GM11168 (cell line): ENCODE data around the gene SGPP2.

Experiments used
- in situ Hi-C: fragments of 300-500 bp; cut with MboI; formaldehyde crosslinking; loops from one replicate; pipeline ENCODE4 v1.12.0; 2022; ENCODE audit warnings: low sequenced_read_pairs; ENCODE audit not compliant: unreplicated experiment

Gene SGPP2

DNA sequence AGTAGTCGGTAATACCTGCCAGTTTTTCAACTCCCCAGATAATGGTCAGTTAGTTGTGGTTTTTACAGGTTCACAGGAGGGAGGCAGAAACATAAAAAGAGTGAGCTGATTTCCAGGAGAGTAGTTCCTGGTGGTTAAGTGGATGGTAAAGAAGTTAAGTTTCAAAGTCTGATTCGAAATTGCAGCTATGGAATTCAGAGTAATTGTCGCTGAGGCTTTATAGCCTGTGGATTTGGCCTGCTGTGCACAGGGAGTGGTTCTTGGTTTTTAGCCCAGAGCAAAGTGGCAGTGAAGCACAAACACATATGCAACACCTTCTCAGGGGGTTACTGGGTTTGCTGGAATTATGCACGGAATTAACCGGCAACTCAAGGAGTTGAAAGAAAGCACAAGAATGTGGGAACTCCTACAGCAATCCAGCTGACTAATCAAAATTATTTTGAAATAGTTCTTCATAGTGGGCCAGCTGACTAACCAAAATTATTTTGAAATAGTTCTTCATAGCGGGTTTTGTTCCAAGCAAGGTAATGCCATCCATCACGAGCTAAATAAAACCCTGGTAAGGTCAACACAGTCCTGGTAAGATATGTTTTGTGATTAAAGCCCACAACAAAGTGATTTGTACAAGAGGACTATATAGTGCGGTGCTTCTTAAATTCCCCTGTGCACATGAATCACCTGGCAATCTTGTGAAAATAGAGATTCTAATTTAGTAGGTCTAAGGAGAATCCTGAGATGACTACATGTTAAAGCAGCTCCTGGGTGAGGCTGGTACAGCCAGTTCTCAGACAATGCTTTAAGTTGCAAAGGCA is 94.4 kb downstream of the SGPP2 start:
- in situ Hi-C loops: no loop called here

DNA sequence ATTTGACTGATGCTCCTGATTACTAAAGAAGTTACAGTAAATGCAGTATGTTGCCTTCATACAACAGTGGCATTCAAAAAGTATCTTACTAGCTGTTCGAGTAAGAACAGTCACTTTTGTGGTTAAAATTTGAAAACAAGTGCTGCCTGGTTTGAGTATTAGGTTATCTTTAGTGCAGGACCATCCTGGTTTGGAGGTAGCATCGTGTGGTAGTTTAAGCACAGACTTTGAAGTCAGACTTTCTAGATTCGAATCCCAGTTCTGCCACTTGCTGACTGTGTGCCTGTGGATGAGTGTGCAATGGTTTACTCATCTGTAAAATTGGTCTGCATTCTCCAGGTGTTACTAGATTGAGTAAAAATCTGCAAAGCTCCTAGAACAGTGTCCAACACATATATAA is 96.8 kb downstream of the SGPP2 start:
- in situ Hi-C loops: no loop called here

DNA sequence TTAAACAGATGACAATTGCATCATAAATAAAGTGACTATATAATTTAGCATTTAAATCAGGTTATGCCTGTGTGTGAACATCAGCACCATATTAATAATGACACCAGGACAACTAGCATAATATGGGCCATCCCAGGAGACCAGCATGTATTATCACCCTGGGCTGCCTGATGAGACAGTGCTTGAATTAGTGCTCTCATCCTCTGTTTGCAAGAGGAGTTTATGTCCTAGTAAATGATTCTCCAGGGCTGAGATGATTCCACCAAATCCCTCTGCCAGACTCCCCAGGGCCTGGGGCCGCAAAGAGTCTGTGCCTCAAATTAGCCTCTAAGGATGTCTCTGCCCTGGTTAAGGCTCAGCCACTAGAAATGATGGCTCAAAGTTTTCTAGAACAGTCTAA is 97.7 kb downstream of the SGPP2 start:
- in situ Hi-C loops: no loop called here

DNA sequence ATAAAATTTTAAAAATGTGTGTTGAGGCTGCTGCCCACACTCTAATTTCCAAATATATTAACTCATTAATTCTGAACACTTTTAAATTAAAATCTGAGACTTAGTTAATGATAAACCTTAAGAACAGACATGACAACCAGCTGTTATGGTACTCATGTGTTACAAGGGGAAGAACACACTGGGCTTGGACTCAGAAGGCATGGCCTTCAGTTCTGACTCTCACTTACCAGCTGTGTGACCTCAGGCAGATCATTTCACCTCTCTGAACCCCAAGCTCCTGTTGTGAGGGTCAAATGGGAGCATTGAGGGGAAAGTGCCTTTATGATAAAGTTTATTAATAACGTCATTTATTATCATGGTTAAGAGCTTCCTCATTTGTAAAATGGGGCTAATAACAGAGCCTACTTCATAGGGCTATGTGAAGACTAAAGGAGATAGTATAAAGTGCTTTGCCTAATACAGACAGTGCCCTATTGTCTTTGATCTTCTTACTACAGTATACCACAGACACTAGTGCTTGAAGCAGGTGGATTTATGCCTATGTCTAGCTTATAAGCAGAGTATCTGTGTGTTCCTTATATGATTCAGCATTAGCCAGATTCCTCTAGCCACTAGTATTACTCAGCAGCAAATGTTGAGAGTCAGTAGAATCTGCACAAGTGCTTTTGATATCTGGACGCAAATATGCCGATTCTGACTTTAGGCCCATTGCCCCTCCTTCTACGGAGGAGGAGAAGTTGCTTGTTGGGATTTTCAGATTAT is 99.6 kb downstream of the SGPP2 start:
- in situ Hi-C loops: no loop called here

DNA sequence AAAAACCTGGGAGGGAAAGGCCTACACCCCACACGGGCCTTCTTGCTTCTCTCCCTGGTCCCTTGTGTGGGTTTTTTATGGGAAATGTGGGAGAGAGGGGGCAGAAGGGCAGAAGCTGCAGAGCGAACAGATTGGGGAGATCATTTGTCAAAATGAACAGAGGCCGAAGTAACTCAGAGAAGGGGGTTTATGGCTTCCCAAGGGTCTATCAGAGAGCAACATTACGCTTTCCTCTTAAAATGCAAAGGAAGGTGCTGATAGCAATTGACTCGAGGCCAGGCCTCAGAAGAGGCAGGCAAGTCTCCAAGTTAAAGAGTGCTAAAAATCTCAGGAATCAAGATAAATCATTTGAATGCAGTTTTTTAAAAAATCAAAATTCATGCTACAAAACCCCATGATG is 101.5 kb downstream of the SGPP2 start:
- in situ Hi-C loops: no loop called here

DNA sequence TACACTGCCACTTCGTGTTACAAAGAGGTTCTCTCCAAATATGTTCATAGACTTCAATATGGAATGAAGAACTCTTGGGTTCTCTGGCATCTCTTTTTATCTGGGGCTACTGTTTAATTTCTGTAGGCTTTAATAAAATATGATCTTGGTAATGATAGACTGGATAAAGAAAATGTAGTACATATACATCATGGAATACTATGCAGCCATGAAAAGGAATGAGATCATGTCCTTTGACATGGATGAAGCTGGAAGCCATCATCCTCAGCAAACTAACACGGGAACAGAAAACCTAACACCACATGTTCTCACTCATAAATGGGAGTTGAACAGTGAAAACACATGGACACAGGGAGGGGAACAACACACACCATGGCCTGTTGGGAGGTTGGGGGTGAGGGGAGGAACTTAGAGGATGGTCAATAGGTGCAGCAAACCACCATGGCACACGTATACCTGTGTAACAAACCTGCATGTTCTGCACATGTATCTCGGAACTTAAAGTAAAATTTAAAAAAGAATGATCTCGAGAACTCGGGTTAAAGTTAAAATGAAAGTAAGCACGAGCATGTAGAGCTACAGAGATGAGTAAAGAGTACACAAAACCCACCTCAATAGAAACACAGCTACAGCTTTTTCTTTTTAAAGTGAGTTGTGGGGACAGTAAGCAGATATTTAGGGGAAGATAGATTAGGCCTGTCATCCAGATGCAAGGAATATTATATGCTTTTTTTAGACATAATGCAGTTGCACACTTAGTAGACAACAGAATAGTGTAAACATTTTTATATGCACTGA is 102.3 kb downstream of the SGPP2 start:
- in situ Hi-C loops: no loop called here

DNA sequence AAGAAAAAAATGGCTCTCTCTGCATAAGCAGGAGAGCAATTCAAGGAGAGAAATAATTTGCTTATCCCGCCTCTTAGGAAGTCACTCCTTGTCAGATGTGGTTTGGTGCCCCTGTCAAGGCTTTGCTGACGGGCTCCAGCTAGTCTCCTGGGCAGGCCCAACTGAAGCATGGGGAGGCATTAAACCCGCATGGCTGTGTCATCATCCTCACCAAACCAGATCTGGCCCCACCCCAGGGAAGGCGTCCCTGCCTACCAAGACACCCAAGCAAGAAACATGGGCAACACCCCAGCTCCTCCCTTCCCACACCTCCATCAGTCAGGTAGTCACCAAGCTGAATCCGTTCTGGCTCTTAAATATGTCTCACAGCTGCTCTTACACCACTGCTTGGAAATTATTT is 108.0 kb downstream of the SGPP2 start:
- in situ Hi-C loops: no loop called here

DNA sequence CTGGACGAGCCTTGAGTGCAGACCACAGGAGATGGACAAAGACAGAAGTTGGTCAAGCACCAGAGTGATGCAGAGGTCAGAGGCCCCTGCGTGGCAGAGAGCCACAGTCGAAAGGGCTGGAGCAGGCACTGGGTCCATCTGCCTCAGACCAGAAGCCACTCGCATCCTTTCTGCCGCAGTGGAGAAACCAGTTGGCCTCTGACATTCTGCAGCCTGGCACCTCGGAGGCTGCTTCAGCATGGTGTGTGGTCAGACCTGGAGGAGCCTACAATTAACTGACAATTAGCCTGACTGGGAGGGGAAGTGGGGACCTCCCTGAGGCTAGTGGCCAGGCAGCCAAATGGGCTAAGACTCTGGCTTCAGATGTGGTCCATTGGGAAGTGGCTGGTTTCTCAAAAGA is 111.1 kb downstream of the SGPP2 start:
- in situ Hi-C loops: no loop called here

DNA sequence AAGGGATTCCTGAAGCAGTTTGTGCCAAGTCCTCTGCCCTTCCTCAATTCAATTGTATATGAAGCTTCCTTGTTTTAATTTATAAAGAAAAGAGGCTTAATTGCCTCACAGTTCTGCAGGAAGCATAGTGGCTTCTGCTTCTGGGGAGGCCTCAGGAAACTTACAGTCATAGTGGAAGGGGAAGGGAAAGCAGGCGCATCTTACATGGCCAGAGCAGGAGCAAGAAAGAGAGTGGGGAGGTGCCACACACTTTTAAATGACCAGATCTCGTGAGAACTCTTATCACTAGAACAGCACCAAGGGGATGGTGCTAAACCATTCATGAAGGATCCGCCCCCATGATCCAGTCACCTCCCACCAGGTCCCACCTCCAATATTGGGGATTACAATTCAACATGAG is 114.2 kb downstream of the SGPP2 start:
- in situ Hi-C loops: no loop called here

DNA sequence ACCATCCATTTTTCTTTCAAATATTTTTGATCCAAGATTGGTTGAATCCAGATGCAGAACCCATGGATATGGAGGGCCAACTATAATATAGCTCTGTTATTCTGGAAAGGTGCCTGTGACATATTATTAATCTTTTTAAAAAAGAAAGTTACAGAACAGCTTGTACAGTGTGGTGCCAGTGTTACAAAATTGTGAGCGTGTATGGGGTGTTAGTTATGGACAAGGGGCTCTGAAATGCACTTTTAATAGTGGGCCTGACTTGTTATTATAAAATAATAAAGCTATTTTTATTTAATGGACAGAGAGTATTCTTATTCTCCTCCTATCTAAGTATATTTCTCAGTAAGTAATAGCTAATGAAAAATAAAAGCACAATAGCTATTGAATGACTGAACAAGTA is 120.3 kb downstream of the SGPP2 start:
- in situ Hi-C loops: no loop called here

DNA sequence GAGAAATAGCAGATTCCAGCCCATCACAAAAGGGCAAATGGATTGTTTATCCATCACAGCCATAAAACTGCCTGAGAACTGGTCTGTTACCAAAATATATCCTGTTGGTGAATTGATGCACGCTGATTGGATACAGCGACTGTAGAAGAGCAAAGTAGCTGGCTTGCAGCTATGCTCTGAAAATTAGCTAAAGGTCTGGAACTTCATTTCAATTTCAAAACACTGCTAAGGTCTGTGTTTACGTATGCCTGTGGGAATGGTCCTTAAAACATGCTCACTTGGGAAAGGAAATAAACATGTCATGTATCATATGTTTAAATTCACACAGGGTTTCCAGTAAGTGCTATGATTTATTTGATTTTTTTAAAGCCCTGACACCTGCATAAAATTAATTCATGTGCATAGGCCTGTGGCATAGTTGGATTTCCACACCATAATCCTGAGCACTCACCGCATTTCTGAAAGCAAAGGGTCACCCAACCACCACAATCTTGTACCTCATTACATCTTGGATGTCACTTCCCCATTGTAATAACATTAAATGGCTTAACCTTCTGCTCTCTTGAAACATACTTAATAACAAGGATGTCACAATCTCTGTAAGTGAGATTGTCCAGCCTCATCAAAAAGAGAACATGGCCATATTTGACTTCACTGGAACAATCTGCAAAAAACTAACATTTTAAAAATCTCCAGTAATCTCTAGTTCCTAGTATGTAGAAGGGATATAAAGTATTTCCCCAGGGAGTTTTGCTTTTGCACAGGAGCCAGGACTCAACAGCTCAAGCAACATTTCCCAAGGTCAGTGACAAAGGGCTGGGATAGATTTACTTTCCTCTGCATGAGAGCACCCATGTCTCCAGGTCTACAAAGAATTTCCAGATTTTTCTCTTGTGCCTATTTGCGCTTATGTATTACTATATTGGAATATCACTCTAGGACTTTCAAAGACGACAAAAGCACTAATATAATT is 121.8 kb downstream of the SGPP2 start:
- in situ Hi-C loops: no loop called here

DNA sequence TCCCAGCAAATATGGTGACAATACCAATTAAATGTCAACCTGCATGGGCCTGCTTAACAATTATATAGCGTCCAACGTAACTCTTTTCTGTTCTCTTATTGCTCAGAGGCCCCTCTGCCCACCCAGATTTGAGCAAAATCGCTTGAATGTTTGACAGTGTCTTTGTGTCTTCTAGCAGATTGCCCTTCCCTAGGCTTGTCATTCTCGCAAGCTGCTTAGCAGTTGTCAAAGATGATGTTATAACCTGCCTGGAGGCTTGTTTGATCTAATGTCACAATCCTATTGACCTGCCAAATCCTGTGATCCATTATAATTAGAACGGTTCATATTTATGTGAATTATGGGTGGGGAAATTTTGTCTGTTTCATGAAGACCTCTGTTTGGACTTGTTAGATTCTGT is 122.7 kb downstream of the SGPP2 start:
- in situ Hi-C loops: no loop called here

DNA sequence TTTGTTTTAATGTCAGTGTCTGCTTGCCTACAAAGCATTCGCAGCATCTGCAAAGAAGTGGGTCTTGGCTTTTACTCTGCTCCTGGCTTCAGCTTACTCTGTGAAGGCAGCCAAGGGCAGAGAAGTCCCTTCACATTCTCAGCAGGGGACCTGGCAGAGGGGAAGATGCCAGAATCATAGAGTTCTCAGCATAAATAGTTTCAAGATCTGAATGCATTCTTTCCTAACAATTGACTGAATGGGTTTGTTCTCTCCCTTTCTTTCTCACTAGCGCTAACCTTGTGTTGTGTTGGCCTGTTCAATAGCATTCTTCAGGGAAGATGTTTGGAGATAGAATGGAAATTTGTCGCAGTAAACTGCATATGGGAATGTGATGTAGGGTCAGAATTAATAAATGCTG is 124.6 kb downstream of the SGPP2 start:
- in situ Hi-C loops: no loop called here

DNA sequence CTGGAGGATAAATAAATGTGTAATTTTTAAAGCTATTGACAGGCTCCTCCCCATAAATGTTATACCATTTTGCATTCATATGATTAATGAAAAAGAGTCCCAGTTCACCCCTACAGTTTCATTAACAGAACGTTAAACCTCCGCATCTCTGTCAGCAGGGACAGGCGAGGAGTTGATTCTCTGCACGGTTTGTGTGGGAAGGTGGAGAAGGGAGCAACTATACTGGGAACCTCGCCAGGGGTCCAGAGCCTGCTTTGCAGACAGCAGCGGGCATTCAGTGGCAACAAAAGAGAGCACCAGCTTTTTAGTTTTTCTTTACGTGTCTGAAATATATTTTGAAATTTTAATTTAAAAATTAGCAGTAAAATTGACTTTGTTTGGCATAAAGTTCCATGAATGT is 130.2 kb downstream of the SGPP2 start:
- in situ Hi-C loops: loop anchor here (25.0 kb wide), 1 partner anchor 492 kb away; no protein-coding TSS in a partner anchor

DNA sequence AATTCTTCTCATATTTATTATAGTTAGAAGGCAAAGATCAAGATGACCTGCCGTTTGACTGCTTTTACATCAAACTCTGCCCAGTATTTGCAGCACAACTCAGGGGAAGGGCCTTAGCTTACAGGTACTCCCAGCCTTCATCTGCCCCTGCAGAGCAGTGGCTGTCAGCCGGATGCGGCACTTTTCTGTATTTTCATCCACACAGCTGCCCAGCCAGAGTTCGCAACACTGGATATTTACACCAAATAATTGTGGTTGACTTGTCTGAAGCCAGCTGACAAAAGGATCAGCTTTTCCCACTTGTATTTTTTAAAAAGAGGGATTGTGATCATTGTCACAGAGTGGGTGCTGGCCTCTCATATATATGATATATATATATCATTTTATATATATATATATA is 136.8 kb downstream of the SGPP2 start:
- in situ Hi-C loops: loop anchor here (25.0 kb wide), 1 partner anchor 499 kb away; no protein-coding TSS in a partner anchor

DNA sequence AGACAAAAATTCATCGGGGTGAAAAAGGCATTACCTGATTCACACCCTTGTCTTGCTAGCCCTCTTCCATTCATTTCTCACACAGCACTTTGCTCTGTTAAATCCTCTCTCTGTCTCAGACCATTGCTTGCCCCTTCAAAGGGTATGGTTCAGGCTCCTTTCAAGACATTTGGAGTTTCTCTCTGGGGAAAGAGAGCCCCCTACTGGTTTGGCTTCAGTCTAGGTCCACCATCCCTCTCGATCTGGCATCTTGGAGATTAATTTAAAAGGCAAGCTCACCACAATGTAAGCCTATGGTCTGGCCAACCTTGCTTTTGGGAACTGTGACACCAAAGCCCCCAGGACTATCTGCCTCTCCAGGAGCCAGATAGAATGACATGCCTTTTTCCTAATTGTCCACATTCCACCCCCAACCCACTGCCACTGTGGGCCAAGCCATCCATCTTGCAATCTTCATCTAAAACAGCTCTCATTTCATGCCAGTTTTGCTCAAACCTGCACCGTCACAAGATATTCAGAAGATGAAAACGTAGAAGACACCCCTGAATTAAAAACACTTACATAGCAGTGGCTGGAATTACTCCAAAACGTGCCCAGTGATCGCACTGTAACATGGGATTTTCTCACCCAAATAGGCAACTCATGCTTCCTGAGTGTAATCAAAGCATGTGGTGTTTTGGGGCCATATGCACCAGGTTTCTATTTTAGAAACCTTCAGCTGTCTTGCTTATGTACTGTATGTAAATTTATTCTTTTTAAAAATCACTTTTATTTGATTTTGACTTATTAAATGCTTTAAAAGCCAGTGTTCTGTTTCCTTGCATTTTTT is 137.7 kb downstream of the SGPP2 start:
- in situ Hi-C loops: loop anchor here (25.0 kb wide), 1 partner anchor 500 kb away; no protein-coding TSS in a partner anchor

DNA sequence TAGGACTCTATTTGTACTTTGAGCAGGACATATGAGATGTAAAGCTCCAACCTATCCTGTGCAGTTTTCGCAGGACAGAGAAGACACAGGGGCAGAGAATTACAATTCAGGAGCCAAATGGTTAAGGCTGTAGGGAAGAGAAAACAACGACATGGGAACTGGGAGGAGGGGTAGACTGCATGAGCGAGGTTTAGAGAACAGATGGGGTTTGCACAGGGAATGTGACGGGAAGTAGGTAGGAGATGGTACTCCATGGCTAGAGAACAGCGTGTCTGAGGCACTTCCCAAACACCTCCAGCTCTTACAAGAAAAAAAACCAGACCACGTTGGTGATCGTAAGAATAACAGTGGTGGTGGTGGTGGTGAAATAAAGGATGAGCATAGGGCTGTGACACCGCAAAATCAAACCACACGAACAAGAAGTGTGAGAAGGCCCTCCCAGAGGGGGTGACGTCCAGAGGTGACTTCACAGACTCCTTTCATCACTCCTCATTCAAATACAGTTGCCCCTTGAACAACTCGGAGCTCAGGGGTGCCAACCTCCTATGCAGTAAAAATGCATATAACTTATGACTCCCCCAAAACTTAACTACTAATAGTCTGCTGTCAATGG is 138.9 kb downstream of the SGPP2 start:
- in situ Hi-C loops: loop anchor here (25.0 kb wide), 1 partner anchor 501 kb away; no protein-coding TSS in a partner anchor

DNA sequence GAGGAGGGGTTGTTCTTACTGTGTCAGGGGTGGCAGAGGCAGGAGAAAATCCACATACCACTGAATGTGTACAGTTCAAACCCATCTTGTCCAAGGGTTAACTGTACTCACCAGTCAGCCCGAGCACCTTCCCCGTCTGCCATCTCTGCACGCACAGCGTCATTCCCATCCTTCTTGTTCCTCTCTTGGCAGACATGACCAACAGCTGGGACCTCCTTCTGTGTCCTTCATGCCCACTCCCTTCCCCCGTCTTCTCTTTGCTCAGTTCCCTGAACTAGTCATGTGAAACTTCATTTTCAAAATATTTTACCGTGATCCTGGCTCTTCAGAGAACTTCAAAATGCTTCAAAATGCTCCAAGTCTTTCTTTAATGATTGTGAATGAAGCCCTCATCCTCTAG is 139.6 kb downstream of the SGPP2 start:
- in situ Hi-C loops: loop anchor here (25.0 kb wide), 1 partner anchor 502 kb away; no protein-coding TSS in a partner anchor
